HepG2 (cell line): Measurements from ENCODE around the gene IFIT1B. TPM values are rescaled to one million over a fixed set of nuclear protein-coding genes. Genes with fewer than 3 reads are reported as not detected.
A peak's percentile ranks its signal among the peaks of the same experiment; 100 is the strongest.

Source experiments
- FOSL2 ChIP-seq: sonication (generic); formaldehyde crosslinking; IDR thresholded peaks from 2 replicates; pipeline ENCODE4 v1.4.0; 2020; ENCODE audit warnings: missing genetic modification reagents
- FOXJ3 ChIP-seq: sonication (generic); formaldehyde crosslinking; IDR thresholded peaks from 2 replicates; pipeline ENCODE4 v1.4.0; 2020; ENCODE audit warnings: missing genetic modification reagents, mild to moderate bottlenecking, borderline replicate concordance
- MEIS2 ChIP-seq: sonication (generic); formaldehyde crosslinking; IDR thresholded peaks from 2 replicates; pipeline ENCODE4 v1.9.0; 2021; ENCODE audit warnings: mild to moderate bottlenecking, missing genetic modification reagents
- SCMH1 ChIP-seq: sonication (generic); formaldehyde crosslinking; IDR thresholded peaks from 2 replicates; pipeline ENCODE4 v1.9.0; 2021; ENCODE audit warnings: missing genetic modification reagents, mild to moderate bottlenecking, borderline replicate concordance
- SNAI1 ChIP-seq: sonication (generic); formaldehyde crosslinking; IDR thresholded peaks from 2 replicates; pipeline ENCODE4 v1.5.0; 2020; ENCODE audit warnings: mild to moderate bottlenecking, missing genetic modification reagents, borderline replicate concordance
- ZBTB20 ChIP-seq: sonication (generic); formaldehyde crosslinking; IDR thresholded peaks from 2 replicates; pipeline ENCODE4 v1.8.1; 2023; ENCODE audit warnings: missing genetic modification reagents, low read depth, mild to moderate bottlenecking, borderline replicate concordance
- ZSCAN20 ChIP-seq: sonication (generic); formaldehyde crosslinking; IDR thresholded peaks from 2 replicates; pipeline ENCODE4 v1.4.0; 2020; ENCODE audit warnings: missing genetic modification reagents, mild to moderate bottlenecking, borderline replicate concordance
- polyA plus RNA-seq, 8 experiments: library from polyadenylated mRNA; depleted of rRNA in 3 of 8; stranded (reverse) in 7 of 8; unstranded in 1 of 8; fragments of >200 nt; fragmentation: Illumina TruSeq in 4 of 8; extraction: Trizol in 4 of 8; gene quantifications; 2 replicates each; pipeline versions ENCODE4 v1.2.1 to v1.2.3, GENCODE V29; 2011 to 2016; ENCODE audit warnings: low read depth in 4 of 8, missing spikeins in 1 of 8, mixed read lengths in 1 of 8; ENCODE audit not compliant: insufficient read depth in 1 of 8
- total RNA-seq, 5 experiments: library from RNA; depleted of rRNA; stranded (reverse); fragments of >200 nt; fragmentation: Illumina TruSeq; extraction: Trizol; gene quantifications; 2 replicates each; pipeline ENCODE4 v1.2.3, GENCODE V29; 2016; ENCODE audit warnings: low read depth in 1 of 5
- TF ChIP-seq, protein P1 (sequence below): IDR thresholded peaks from 2 replicates; pipeline ENCODE4 v1.6.1; 2016; ENCODE audit warnings: missing biosample characterization, missing genetic modification reagents, low read depth
- TF ChIP-seq, protein P2 (sequence below): sonication (generic); formaldehyde crosslinking; IDR thresholded peaks from 2 replicates; pipeline ENCODE4 v1.5.0; 2020; ENCODE audit warnings: mild to moderate bottlenecking, missing genetic modification reagents
- TF ChIP-seq, protein P3 (sequence below): sonication (generic); formaldehyde crosslinking; IDR thresholded peaks from 2 replicates; pipeline ENCODE4 v1.4.0; 2020; ENCODE audit warnings: mild to moderate bottlenecking, missing genetic modification reagents, borderline replicate concordance
- TF ChIP-seq, protein P4 (sequence below): sonication (generic); formaldehyde crosslinking; IDR thresholded peaks from 2 replicates; pipeline ENCODE4 v1.4.0; 2020; ENCODE audit warnings: missing genetic modification reagents, borderline replicate concordance
- TF ChIP-seq, protein P5 (sequence below): sonication (generic); formaldehyde crosslinking; IDR thresholded peaks from 2 replicates; pipeline ENCODE4 v1.4.0; 2020; ENCODE audit warnings: missing genetic modification reagents, borderline replicate concordance

Gene IFIT1B
- total and polyA plus RNA-seq, 2 of the 13 experiments (the other 11 are each of a cell fraction or from before 2014, with no cell fraction given) = not detected

DNA sequence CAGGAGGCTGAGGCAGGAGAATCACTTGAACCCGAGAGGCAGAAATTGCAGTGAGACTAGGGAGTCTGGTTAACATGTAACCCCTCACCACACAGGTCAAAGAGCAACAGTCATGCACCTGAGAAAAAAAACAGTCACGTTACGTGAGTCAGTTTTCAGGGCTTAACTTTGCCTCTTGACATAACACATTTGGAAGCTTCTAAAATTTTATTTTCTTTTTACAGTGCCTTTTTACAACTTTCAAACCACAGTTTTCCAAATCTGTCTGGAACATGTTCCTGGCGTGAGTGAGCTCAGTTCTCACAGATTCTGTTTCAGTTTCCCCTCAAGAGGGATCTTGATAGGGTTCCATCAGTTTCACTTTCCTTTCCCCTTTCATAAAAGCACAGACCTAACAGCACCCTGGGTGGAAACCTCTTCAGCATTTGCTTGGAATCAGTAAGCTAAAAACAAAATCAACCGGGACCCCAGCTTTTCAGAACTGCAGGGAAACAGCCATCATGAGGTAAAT lies 45.7 kb upstream of the IFIT1B start (continued):
- TF ChIP-seq, protein P1, sequence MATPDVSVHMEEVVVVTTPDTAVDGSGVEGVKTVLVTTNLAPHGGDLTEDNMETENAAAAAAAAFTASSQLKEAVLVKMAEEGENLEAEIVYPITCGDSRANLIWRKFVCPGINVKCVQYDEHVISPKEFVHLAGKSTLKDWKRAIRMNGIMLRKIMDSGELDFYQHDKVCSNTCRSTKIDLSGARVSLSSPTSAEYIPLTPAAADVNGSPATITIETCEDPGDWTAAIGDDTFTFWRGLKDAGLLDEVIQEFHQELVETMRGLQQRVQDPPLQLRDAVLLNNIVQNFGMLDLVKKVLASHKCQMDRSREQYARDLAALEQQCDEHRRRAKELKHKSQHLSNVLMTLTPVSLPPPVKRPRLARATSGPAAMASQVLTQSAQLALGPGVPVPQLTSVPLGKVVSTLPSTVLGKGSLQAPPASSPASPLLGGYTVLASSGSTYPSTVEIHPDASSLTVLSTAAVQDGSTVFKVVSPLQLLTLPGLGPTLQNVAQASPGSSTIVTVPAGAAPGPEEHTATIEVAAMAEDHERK = no peak
- no peak for TF ChIP-seq FOXJ3
- TF ChIP-seq MEIS2 = no peak
- TF ChIP-seq, protein P2, sequence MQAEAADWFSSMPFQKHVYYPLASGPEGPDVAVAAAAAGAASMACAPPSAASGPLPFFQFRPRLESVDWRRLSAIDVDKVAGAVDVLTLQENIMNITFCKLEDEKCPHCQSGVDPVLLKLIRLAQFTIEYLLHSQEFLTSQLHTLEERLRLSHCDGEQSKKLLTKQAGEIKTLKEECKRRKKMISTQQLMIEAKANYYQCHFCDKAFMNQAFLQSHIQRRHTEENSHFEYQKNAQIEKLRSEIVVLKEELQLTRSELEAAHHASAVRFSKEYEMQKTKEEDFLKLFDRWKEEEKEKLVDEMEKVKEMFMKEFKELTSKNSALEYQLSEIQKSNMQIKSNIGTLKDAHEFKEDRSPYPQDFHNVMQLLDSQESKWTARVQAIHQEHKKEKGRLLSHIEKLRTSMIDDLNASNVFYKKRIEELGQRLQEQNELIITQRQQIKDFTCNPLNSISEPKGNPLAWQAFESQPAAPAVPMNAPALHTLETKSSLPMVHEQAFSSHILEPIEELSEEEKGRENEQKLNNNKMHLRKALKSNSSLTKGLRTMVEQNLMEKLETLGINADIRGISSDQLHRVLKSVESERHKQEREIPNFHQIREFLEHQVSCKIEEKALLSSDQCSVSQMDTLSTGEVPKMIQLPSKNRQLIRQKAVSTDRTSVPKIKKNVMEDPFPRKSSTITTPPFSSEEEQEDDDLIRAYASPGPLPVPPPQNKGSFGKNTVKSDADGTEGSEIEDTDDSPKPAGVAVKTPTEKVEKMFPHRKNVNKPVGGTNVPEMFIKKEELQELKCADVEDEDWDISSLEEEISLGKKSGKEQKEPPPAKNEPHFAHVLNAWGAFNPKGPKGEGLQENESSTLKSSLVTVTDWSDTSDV (CRISPR knock-in tag) = no peak
- peak; percentile 57 for TF ChIP-seq FOSL2 (CRISPR knock-in tag)
- TF ChIP-seq, protein P3, sequence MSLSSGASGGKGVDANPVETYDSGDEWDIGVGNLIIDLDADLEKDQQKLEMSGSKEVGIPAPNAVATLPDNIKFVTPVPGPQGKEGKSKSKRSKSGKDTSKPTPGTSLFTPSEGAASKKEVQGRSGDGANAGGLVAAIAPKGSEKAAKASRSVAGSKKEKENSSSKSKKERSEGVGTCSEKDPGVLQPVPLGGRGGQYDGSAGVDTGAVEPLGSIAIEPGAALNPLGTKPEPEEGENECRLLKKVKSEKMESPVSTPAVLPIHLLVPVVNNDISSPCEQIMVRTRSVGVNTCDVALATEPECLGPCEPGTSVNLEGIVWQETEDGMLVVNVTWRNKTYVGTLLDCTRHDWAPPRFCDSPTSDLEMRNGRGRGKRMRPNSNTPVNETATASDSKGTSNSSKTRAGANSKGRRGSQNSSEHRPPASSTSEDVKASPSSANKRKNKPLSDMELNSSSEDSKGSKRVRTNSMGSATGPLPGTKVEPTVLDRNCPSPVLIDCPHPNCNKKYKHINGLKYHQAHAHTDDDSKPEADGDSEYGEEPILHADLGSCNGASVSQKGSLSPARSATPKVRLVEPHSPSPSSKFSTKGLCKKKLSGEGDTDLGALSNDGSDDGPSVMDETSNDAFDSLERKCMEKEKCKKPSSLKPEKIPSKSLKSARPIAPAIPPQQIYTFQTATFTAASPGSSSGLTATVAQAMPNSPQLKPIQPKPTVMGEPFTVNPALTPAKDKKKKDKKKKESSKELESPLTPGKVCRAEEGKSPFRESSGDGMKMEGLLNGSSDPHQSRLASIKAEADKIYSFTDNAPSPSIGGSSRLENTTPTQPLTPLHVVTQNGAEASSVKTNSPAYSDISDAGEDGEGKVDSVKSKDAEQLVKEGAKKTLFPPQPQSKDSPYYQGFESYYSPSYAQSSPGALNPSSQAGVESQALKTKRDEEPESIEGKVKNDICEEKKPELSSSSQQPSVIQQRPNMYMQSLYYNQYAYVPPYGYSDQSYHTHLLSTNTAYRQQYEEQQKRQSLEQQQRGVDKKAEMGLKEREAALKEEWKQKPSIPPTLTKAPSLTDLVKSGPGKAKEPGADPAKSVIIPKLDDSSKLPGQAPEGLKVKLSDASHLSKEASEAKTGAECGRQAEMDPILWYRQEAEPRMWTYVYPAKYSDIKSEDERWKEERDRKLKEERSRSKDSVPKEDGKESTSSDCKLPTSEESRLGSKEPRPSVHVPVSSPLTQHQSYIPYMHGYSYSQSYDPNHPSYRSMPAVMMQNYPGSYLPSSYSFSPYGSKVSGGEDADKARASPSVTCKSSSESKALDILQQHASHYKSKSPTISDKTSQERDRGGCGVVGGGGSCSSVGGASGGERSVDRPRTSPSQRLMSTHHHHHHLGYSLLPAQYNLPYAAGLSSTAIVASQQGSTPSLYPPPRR (CRISPR knock-in tag) = no peak
- TF ChIP-seq, protein P4, sequence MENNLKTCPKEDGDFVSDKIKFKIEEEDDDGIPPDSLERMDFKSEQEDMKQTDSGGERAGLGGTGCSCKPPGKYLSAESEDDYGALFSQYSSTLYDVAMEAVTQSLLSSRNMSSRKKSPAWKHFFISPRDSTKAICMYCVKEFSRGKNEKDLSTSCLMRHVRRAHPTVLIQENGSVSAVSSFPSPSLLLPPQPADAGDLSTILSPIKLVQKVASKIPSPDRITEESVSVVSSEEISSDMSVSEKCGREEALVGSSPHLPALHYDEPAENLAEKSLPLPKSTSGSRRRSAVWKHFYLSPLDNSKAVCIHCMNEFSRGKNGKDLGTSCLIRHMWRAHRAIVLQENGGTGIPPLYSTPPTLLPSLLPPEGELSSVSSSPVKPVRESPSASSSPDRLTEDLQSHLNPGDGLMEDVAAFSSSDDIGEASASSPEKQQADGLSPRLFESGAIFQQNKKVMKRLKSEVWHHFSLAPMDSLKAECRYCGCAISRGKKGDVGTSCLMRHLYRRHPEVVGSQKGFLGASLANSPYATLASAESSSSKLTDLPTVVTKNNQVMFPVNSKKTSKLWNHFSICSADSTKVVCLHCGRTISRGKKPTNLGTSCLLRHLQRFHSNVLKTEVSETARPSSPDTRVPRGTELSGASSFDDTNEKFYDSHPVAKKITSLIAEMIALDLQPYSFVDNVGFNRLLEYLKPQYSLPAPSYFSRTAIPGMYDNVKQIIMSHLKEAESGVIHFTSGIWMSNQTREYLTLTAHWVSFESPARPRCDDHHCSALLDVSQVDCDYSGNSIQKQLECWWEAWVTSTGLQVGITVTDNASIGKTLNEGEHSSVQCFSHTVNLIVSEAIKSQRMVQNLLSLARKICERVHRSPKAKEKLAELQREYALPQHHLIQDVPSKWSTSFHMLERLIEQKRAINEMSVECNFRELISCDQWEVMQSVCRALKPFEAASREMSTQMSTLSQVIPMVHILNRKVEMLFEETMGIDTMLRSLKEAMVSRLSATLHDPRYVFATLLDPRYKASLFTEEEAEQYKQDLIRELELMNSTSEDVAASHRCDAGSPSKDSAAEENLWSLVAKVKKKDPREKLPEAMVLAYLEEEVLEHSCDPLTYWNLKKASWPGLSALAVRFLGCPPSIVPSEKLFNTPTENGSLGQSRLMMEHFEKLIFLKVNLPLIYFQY (CRISPR knock-in tag) = no peak
- no peak for TF ChIP-seq ZSCAN20
- TF ChIP-seq, protein P5, sequence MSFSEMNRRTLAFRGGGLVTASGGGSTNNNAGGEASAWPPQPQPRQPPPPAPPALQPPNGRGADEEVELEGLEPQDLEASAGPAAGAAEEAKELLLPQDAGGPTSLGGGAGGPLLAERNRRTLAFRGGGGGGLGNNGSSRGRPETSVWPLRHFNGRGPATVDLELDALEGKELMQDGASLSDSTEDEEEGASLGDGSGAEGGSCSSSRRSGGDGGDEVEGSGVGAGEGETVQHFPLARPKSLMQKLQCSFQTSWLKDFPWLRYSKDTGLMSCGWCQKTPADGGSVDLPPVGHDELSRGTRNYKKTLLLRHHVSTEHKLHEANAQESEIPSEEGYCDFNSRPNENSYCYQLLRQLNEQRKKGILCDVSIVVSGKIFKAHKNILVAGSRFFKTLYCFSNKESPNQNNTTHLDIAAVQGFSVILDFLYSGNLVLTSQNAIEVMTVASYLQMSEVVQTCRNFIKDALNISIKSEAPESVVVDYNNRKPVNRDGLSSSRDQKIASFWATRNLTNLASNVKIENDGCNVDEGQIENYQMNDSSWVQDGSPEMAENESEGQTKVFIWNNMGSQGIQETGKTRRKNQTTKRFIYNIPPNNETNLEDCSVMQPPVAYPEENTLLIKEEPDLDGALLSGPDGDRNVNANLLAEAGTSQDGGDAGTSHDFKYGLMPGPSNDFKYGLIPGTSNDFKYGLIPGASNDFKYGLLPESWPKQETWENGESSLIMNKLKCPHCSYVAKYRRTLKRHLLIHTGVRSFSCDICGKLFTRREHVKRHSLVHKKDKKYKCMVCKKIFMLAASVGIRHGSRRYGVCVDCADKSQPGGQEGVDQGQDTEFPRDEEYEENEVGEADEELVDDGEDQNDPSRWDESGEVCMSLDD = no peak
- TF ChIP-seq ZBTB20 = peak; percentile 49; the same call in 1 of the 2 replicates
- TF ChIP-seq SNAI1 = no peak
- TF ChIP-seq SCMH1 (CRISPR knock-in tag) = no peak
